Tongue (tissue), 2 donors: ENCODE results near the gene CHD1L. TPM values are rescaled to one million over a fixed set of nuclear protein-coding genes. Genes with fewer than 3 reads are reported as not detected.
A peak's percentile ranks its signal among the peaks of the same experiment; 100 is the strongest.
"Not testable (repeated sequence)": the region's sequence is repeated elsewhere in the genome, so short reads cannot be mapped to it uniquely, and the experiment has no call there.

Source experiments
- DNase-seq: peaks from one replicate; pipeline ENCODE4 v3.0.0-alpha.2; 2015
- total RNA-seq: library from RNA; depleted of rRNA; stranded (reverse); fragments of >200 nt; gene quantifications from one replicate; pipeline ENCODE4 v1.2.3, GENCODE V29; 2014

CHD1L gene
- 32.7 TPM for total RNA-seq

DNA sequence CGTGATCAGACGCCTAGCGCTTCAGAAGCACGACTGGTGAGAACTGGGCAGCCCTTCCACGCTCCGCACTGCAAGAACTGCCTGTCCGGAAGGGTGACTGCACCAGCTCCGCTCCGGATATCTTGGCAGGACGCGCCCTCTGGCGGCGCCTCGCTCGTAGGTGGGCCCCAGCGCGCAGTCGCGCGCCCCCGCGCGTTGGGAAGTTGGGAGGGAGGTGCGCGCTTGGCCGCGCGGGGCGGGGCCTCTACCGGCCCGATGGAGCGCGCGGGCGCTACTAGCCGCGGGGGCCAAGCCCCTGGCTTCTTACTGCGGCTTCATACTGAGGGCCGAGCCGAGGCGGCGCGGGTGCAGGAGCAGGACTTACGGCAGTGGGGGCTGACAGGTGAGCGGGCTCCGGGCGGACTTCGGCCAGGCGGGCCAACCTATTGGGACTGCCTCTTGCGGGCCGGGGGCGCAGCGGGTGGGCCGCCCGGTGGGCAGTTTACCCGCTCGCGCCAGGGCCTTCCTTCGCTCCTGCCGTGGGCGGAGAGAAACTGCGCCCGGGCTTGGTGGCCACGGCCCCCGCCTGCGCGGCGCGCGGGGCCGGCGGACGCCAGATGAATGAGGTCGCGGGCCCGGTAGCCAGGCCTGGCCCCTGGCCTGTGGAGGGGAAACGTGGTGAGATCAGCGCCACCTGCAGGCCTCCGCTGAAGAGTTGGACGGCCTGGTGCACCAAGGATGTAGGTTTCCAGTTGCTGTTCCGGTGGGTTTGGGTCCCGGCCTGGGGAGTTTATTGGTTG lies at the start of gene CHD1L:
Gene CHD1L (plus strand): TSS at position 236 of the 779 bp plus-strand sequence. CDS start 20 bp downstream, at position 256.
- DNase-seq: peak; percentile 98

GRCh38 chr1:147197324-147197723 lies 45.2 kb upstream of the CHD1L start:
- DNase-seq: not testable (repeated sequence)

GRCh38 chr1:147201276-147201675 lies 41.2 kb upstream of the CHD1L start:
- no peak for DNase-seq

DNA sequence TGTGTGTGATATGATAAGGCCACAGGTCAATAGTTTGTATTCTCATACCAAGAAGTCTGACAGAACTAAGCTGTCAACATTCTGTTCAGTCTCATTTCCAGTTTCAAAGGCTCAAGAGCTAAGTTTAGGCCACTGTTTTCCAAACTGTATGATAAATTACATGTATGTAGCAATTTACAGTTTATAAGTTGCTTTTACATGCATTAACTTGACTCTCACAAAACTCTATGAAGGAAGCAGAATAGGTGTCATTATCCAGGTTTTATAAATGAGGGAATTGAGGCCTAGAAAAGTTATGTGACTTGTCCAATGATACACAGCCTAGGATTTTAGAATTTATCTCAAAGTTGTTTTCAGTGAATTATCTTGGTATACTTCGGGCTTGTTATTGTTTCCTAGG lies 40.7 kb upstream of the CHD1L start:
- DNase-seq: no peak

GRCh38 chr1:147202576-147202975 lies 39.9 kb upstream of the CHD1L start:
- DNase-seq: no peak

- no peak for DNase-seq
Measured at GRCh38 chr1:147204080-147204479, 38.4 kb upstream of the CHD1L start.

DNA sequence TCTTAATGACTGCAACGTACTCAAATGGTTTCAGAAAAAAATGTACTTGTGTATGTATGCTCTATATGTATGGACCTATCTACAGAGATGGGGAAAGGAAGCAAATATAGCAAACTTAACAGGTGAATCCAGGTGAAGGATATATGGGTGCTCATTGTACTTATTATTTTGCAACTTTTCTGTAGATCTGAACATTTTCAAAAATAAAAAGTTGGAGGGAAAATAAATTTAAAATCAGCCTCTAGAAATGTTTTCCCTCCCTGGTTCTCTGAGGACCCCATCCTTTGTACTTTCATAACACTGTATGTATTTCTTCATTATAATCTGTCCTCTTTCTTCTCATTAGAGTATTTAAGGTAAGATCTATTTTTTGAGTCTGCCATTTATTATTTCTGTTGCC lies 35.3 kb upstream of the CHD1L start:
- DNase-seq: no peak

DNA sequence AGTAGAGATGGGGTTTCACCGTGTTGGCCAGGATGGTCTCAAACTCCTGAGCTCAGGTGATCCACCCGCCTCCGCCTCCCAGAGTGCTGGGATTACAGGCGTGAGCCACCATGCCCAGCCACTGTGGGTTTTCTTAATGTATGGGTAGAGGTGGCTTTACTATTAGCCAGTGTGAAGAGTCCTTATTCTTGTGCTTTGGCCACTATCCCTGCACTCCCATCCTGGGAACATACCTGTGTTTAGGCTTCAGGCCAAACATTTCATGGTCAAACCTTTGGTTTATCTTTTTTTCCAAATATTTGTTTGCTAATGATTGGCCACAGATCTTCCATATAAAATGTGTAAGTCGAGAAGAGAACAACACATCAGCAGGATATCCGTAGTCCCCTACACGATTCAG lies 33.9 kb upstream of the CHD1L start:
- DNase-seq: no peak

GRCh38 chr1:147209825-147210821 lies 32.4 kb upstream of the CHD1L start:
- DNase-seq: no peak

- DNase-seq: no peak
Measured at GRCh38 chr1:147210987-147211386, 31.5 kb upstream of the CHD1L start.

- no peak for DNase-seq
Measured at GRCh38 chr1:147211577-147211976, 30.9 kb upstream of the CHD1L start.

- no peak for DNase-seq
Measured at GRCh38 chr1:147213271-147213670, 29.2 kb upstream of the CHD1L start.

DNA sequence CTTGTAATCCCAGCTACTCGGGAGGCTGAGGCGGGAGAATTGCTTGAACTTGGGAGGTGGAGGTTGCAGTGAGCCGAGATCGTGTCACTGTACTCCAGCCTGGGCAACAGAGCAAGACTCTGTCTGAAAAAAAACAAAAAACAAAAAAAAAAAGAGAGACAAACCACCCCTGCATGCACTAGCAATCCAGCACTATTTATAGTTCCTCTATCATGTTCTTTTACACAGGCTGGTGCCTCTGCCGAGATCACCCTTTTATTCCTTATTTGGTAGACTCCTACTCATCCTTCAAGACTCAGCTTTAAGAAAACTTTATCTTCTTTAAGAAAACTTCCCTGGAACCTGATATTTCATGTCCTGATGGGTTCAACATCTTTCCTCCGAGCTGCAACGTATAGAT lies 28.2 kb upstream of the CHD1L start:
- DNase-seq: no peak

GRCh38 chr1:147214842-147215539 lies 27.5 kb upstream of the CHD1L start:
- DNase-seq: no peak

DNA sequence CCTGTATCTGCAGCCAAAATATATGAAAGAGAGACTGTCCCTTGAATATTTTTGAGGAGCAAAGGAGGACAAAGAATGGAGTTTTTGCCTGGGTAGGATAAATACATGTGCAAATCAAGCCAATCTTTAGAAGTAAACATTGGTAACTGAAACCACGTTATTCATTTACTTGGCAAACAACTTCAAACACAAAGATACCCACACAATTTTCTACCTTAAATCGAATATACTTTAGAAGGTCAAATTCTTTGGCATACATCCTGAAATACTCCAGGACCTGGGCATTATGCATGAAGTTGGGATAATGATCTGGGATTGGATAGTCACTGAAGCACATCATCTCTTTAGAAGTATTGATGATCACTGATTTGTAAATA lies 27.0 kb upstream of the CHD1L start:
- no peak for DNase-seq

DNA sequence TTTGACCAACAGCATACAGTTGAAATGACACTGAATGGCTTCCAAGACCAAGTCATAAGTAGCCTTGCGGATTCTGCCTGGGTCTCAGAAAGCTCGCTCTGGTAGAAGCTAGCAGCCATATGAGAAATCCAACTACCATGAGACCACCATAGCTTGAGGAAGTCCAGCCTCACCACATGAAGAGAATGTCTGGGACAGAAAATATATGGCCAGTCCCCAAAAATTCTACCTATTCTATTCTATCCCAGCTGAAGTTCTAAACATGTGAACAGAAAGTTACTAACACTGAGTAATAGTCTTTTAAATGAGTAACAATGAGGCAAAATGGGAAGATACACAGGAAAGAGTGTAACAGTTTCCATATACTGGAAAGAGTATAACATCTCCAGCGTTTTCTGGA lies 26.4 kb upstream of the CHD1L start:
- no peak for DNase-seq

- DNase-seq: no peak
Measured at GRCh38 chr1:147217141-147217540, 25.3 kb upstream of the CHD1L start.

DNA sequence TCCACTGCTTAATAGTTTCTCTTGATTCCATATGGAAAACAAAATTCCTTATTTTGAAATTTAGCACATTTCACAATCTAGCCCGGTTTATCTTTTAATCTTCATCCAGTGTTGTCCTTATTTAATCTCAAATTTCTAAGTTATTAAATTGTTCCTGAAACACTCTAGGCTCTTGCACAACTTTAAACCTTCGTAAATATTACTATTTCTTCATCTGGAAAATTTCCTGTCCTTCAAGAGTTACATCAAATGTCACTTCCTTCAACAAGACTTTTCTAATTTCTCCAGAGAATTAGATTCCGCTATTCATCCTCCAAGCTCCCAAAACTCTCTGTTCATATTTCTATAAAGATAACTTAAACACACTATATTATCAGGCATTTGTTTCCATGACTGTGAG lies 23.9 kb upstream of the CHD1L start:
- no peak for DNase-seq

DNA sequence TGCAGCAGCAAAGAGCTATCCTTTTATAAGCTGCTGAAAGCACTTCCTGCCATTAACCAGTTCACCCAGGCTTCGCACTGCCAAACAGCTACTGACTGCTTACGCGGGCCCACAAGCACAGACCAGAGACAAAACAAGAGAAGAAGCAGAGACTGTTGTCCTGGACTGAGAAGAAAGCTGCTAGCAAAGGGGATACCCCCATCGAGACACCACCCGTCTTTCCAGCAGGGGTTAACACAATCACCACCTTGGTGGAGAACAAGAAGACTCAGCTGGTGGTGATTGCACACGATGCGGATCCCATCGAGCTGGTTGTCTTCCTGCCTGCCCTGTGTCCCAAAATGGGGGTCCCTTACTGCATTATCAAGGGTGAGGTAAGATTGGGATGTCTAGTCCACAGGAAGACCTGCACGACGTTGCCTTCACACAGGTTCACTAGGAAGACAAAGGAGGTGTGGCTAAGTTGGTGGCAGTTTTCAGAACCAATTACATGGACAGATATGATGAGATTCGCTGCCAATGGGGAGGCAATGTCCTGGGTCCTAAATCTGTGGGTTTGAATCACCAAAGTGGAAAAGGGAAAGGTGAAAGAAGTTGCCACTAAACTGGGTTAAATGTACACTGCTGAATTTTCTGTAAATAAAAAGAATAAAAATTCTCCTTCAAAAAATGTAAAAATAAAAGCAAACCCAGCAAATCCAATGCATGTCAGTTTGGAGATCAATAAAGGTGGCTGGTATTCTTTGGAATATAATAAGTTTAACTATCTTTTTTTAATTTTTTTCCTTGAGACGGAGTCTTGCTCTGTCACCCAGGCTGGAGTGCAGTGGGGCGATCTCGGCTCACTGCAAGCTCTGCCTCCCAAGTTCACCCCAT lies 18.5 kb upstream of the CHD1L start:
- DNase-seq: no peak

DNA sequence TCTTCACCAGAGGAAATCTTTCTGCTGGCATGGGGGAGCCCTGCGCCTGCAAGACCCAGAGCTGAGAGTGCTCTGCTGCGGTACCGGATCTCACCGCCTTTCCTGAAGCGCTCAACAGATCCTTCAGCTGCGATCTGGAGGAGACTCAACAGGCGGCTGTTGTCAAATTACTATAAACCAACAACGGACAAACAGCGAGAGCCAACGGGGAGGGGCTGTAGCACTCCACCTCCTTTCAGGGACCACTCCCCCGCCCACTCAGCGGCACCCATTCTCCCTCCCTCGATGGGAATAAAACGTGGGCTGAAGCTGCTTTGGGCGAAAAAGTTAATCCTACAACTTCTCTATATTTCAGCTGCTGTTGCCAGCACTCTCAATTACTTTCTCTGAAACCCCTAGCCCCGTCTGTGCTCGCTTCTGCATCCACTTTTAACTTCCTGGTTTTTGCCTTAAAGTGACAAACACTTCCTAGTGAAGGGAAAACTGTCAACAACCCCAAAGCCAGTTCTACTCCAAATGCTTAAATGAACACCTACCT lies 17.2 kb upstream of the CHD1L start, which contains the start of gene FMO5:
Gene FMO5 (minus strand): TSS at position 147 of the 538 bp plus-strand sequence. CDS start 310 bp downstream, outside the sequence.
- DNase-seq: peak; percentile 85

DNA sequence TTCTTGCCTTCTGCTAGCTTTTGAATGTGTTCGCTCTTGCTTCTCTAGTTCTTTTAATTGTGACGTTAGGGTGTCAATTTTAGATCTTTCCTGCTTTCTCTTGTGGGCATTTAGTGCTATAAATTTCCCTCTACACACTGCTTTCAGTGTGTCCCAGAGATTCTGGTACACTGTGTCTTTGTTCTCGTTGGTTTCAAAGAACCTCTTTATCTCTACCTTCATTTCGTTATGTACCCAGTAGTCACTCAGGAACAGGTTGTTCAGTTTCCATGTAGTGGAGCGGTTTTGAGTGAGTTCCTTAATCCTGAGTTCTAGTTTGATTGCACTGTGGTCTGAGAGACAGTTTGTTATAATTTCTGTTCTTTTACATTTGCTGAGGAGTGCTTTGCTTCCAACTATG lies 11.5 kb upstream of the CHD1L start:
- DNase-seq: not testable (repeated sequence)
